ENCODE data around the gene SMAD4. TPM values are rescaled to one million over a fixed set of nuclear protein-coding genes. Genes with fewer than 3 reads are reported as not detected.

SMAD4 gene
- total RNA-seq, 1 experiment from 2014 or later: 48.8 TPM

DNA sequence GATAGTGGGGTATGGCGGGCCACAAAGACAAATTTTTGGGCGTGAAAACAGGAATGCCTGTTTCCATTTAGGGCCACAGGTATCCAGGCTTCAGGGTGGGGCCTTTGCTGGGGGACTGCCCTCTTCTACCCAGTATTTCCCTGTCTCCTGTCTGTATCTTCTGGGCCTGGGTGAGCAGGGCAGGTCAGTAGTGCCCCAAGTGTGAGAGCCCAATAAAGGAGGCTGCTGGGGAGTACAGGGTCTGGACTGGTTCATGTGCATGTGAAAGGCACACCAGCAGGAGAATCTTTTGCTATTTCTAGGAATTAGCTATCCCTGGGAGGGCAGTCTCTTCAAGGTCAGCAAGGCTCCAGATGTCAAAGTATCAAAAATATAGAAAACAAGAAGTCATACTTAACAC lies 96.0 kb downstream of the SMAD4 start:
- ChIA-PET CTCF (no interaction called here), POLR2A (no interaction called here)

DNA sequence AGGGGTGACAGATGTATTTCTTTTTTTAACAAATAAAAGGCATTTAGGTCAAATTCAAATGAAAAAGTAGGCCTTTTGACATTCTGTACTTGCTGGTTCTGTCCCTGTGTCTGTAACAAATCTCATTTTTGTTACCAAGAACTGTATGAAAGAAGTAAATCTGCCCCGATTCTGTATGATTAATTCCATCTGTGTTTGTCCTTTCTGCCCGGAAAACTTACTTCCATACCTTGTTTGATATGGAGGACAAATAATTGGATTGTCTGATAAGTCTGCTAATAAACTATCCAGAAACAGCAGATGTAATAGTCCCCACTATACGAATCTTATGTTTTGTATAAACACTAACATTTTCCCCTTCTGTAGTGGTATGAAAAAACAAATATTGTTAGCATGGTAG lies 97.7 kb downstream of the SMAD4 start:
- Histone ChIP-seq H3K9me3 (no peaks in the 10 kb centered on the region), H3K36me3 (ENCODE audit: control insufficient read depth, insufficient read depth, low read length) (no peaks in the 10 kb centered on the region), H3K4me3 (ENCODE audit: low read depth, low read length) (no peak overlapping the region), H3K27me3 (replicated peaks; ENCODE audit: control insufficient read depth, insufficient read depth, low read length) (no peaks in the 10 kb centered on the region), H3K4me1 (no peaks in the 10 kb centered on the region)
- no peaks in the 10 kb centered on the region for H3K9me3 Mint-ChIP-seq (ENCODE audit: unreplicated experiment)
- DNase-seq: no peak
- TF ChIP-seq CTCF (IDR thresholded peaks at IDR 0.05; ENCODE audit: insufficient read depth in 1 of 2, low read depth in 1 of 2, low read length in 1 of 2, severe bottlenecking in 1 of 2, unreplicated experiment in 1 of 2): no peak
- H3K4me1 Mint-ChIP-seq (ENCODE audit: low read depth, unreplicated experiment): no peaks in the 10 kb centered on the region
- no TSS peak for BruUV-seq (replicated peaks)
- CTCF ChIA-PET: no interaction called here
- H3K27ac Mint-ChIP-seq (ENCODE audit: unreplicated experiment): no peak overlapping the region
- no peaks in the 10 kb centered on the region for H3K36me3 Mint-ChIP-seq (ENCODE audit: insufficient read depth, unreplicated experiment)
- POLR2A ChIA-PET: no interaction called here
- intact Hi-C loops (cut with micrococcal nuclease; ENCODE audit: unreplicated experiment): no loop called here
- H3K4me3 Mint-ChIP-seq (ENCODE audit: unreplicated experiment): no peak overlapping the region
- no peaks in the 10 kb centered on the region for H3K27me3 Mint-ChIP-seq (ENCODE audit: insufficient read depth, unreplicated experiment)

More for the DNA sequence above, 96.0 kb downstream of the SMAD4 start:
- no peaks in the 10 kb centered on the region for H3K27me3 Mint-ChIP-seq (ENCODE audit: insufficient read depth, unreplicated experiment)
- no peaks in the 10 kb centered on the region for H3K36me3 Mint-ChIP-seq (ENCODE audit: insufficient read depth, unreplicated experiment)
- no peaks in the 10 kb centered on the region for H3K9me3 Mint-ChIP-seq (ENCODE audit: unreplicated experiment)
- intact Hi-C loops (cut with micrococcal nuclease; ENCODE audit: unreplicated experiment): no loop called here
- Histone ChIP-seq H3K27me3 (replicated peaks; ENCODE audit: control insufficient read depth, insufficient read depth, low read length) (no peaks in the 10 kb centered on the region), H3K4me1 (no peaks in the 10 kb centered on the region), H3K9me3 (no peaks in the 10 kb centered on the region), H3K4me3 (ENCODE audit: low read depth, low read length) (no peak overlapping the region), H3K36me3 (ENCODE audit: control insufficient read depth, insufficient read depth, low read length) (no peaks in the 10 kb centered on the region)
- no TSS peak for BruUV-seq (replicated peaks)
- no peak overlapping the region for H3K27ac Mint-ChIP-seq (ENCODE audit: unreplicated experiment)
- no peak for DNase-seq
- no peaks in the 10 kb centered on the region for H3K4me1 Mint-ChIP-seq (ENCODE audit: low read depth, unreplicated experiment)
- H3K4me3 Mint-ChIP-seq (ENCODE audit: unreplicated experiment): no peak overlapping the region
- no peak for TF ChIP-seq CTCF (IDR thresholded peaks at IDR 0.05; ENCODE audit: insufficient read depth in 1 of 2, low read depth in 1 of 2, low read length in 1 of 2, severe bottlenecking in 1 of 2, unreplicated experiment in 1 of 2)

GRCh38 chr18:51128533-51128932 lies 98.5 kb downstream of the SMAD4 start:
- Histone ChIP-seq H3K9me3 (no peaks in the 10 kb centered on the region), H3K4me1 (no peaks in the 10 kb centered on the region), H3K4me3 (ENCODE audit: low read depth, low read length) (no peak overlapping the region), H3K27me3 (replicated peaks; ENCODE audit: control insufficient read depth, insufficient read depth, low read length) (no peaks in the 10 kb centered on the region), H3K36me3 (ENCODE audit: control insufficient read depth, insufficient read depth, low read length) (no peaks in the 10 kb centered on the region)
- TF ChIP-seq CTCF (IDR thresholded peaks at IDR 0.05; ENCODE audit: insufficient read depth in 1 of 2, low read depth in 1 of 2, low read length in 1 of 2, severe bottlenecking in 1 of 2, unreplicated experiment in 1 of 2): no peak
- CTCF ChIA-PET: no interaction called here
- Mint-ChIP-seq H3K4me1 (ENCODE audit: low read depth, unreplicated experiment) (no peaks in the 10 kb centered on the region), H3K27ac (ENCODE audit: unreplicated experiment) (no peak overlapping the region), H3K4me3 (ENCODE audit: unreplicated experiment) (no peak overlapping the region), H3K36me3 (ENCODE audit: insufficient read depth, unreplicated experiment) (no peaks in the 10 kb centered on the region), H3K27me3 (ENCODE audit: insufficient read depth, unreplicated experiment) (no peaks in the 10 kb centered on the region), H3K9me3 (ENCODE audit: unreplicated experiment) (no peaks in the 10 kb centered on the region)
- POLR2A ChIA-PET: no interaction called here
- DNase-seq: no peak
- intact Hi-C loops (cut with micrococcal nuclease; ENCODE audit: unreplicated experiment): no loop called here
- no TSS peak for BruUV-seq (replicated peaks)

All from Caco-2 (cell line).